GM18907 (cell line): ENCODE results near the gene SOX13.
"Not testable (repeated sequence)": the region's sequence is repeated elsewhere in the genome, so short reads cannot be mapped to it uniquely, and the experiment has no call there.

Source experiments
- ATAC-seq: cut with Tn5 transposase; IDR thresholded peaks from one replicate; pipeline ENCODE4 v1.9.1; 2021; ENCODE audit warnings: mild to moderate bottlenecking, moderate library complexity; ENCODE audit not compliant: unreplicated experiment

Gene SOX13

DNA sequence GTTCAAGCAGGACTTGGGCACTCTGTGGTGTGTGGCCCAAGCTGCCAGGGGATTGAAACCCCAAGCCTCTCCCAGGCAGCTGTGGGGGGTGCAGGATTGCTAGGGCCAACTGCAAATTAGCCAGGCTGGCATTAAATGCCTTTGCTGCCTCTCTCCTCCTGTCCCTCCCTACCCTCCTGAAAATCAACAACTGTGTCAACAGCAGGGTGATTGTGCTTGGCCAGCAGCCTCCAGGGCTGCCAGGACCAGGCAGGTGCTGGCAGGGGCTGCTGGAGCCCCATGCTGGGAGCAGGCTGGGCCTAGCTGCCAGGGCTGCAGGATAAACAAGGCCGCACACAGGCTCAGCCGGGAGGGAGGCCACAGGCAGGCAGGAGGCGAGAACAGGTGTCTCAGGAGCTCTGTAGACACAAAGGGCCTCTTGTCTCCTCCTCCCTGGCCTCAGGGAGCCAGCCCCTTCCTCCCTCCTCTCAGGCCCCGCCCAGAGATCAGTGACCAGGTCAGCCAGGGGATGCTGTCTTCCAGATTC lies 11.4 kb downstream of the SOX13 start:
- no peak for ATAC-seq

DNA sequence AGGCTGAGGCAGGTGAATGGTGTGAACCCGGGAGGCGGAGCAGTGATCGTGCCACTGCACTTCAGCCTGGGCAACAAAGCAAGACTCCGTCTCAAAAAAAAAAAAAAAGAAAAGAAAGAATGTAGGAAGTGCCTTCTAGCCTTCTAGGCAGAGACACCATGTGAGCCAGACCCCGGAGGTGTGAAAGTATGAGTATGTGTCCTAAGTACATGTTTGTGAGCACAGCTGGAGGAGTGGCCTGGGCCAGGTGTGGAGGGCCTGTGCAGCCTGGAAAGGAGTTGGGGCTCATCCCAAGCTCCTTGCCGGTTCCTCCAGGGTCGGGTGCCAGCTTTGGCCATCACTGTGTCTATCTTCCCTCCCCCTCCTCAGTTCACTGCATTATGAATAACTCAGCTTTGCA lies 13.0 kb downstream of the SOX13 start:
- ATAC-seq: no peak

DNA sequence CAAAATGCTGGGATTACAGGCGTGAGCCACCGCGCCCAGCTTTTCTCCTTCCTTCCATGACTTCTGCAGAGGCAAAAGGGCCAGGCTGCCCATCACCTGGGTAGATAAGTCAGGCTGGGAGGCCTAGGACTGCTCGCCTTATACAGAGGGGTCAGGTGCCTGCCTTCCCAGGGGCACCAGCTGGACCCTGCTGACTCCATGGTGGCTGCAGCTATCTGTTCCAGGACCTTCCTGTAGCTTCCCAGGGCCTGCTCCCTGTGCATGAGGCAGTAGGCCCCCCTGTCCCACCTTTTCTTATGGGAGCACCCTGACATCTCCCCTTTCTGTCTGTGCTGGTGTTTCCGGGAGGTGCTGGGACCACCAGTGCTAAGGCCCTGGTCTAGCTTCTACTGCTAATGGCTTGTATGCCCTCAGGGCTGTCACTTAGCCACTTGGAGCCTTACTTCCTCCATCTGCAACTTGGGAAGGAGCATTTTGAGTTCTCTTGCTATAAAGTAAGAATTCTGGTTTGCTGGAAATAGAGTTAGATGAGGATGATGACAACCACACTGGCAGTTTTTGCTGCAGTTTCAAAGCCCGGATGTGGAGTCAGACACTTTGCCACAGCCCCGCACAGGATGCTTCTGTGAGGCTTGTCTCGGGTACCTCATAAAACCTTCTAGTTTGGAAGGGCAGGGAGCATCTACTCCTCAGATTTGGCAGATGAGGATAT lies 14.4 kb downstream of the SOX13 start:
- ATAC-seq: no peak

DNA sequence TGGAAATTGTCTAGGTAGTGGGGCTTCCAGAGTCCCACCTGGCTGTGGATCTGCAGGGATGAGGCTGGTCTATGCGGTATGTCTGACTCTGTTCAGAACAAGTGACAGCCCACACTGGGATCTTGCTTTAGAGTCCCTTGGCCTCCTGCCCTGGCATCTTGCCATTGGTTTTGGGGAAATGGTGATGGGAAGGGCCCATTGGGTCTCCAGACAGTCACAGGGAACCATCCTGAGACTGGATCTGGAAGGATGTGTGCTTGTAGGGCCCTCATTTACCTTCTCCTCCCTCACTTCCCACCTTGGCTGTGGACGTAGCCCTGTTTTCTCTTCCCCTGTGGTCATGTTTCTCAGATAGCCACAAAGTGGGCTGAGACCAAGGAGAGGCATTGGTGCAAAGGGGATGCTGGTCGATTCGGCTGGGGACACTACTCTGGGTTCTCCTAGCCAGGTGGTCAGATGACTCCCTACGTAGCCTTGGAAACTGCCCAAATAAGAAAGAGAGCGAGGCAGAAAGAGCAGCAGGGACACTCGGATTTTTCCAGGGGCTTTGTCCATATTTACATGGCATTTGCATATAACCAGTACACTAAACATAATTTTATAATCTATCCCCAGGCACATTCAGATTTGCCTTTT lies 15.1 kb downstream of the SOX13 start:
- ATAC-seq: no peak

DNA sequence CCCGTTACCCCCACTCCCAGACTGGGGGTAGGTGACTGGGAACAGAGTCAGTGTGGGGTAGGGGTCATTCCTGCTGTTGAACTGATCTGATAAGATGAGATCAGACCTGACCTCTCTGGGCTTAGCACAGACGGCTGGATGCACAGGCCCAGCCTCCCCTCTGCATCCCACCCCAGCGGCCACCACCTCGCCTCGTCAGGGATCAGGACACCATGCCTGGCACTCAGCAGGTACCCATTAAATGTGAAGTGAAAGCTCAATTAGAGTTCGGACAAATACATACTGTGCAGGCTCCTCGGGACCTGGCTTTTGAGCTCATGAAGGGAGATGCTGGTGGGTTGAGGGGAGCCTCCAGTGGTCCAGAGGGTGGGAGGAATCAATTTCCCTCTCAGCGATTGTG lies 15.7 kb downstream of the SOX13 start:
- ATAC-seq: no peak

DNA sequence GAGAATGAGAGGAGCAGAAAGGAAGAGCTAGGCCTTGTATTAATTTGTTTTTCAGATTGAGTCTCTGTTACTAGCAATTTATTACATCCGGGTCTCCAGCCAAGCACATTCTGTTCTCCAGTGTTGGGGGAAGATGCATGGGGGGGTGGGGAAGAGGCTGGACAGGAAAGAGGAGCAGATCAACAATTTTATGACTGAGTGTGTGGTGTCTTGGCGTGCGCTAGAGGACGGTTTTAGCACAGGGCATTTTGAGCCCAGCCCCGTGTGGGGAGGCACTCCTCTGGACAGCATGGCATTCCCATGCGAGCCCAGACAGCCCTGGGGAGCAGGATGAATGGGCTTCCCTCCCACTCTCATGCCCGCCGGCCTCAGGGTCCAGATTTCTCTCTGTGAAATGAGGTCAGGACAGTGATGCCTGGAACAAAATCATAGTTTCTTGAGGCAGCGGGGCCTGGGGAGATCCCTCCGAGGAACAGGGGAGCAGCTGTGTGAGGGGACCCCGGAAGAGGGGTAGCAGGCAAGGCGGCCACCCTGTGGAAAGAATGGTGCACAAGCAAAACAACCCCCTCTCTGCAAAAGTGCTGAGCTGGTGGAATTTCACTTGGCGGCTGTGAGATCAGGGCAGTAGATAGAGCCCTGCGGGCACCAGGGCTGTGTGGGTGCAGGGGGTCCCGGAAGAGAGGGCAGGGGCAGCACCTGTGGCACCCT lies 16.3 kb downstream of the SOX13 start:
- no peak for ATAC-seq

DNA sequence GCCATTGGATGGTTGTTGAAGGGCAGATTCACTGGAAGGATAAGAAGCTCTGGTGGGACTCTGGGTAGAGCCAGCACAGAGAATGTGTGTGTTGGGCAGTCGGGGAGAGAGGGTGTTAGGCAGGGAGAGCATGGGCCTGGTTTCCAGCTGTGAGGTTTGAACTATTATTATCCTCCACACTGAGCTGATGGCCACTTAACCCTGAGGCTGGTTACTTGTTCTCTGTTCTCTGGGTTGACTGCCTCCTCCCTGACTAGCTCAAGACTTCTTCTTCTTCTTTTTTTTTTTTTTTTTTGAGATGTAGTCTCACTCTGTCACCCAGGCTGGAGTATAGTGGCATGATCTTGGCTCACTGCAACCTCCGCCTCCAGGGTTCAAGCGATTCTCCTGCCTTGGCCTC lies 17.2 kb downstream of the SOX13 start:
- ATAC-seq: not testable (repeated sequence)

DNA sequence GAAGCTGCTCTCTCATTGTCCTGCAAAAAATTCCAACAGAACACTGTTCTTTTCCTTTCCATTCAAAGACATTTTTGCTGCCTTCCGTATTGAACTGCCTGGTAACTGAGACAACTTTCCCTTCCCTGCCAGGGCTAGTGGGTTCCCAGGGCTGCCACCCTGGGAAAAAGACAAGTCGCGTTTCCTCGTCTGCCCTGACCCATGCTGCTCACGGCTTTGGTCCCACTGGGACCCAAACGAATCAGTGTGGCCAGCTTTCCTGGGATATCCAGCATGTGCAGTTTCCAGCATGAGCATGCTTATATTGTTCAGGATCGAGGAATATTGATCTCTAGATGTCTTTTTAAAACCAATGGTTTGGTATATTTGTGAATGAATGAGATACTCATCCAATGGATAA lies 18.2 kb downstream of the SOX13 start:
- no peak for ATAC-seq

DNA sequence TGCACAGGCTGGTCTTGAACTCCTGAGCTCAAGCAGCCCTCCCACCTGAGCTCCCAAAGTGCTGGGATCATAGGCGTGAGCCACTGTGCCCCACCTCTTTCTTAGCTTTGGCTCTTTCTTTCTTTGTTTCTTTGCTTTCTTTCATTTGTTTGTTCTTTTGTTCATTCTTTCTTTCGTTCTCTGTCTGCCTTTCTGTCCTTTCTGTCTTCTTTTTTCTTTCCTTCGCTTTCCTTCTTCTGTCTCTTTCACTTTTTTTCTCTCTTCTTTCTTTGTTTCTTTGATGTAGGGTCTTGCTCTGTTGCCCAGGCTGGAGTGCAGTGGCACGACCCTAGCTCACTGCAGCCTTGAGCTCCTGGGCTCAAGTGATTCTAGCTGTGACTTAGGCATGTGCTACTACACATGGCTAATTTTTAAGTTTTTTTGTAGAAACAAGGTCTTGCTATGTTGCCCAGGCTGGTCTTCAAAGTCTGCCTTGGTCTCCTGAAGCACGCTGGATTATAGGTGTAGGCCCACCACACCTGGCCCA lies 18.9 kb downstream of the SOX13 start:
- no peak for ATAC-seq

DNA sequence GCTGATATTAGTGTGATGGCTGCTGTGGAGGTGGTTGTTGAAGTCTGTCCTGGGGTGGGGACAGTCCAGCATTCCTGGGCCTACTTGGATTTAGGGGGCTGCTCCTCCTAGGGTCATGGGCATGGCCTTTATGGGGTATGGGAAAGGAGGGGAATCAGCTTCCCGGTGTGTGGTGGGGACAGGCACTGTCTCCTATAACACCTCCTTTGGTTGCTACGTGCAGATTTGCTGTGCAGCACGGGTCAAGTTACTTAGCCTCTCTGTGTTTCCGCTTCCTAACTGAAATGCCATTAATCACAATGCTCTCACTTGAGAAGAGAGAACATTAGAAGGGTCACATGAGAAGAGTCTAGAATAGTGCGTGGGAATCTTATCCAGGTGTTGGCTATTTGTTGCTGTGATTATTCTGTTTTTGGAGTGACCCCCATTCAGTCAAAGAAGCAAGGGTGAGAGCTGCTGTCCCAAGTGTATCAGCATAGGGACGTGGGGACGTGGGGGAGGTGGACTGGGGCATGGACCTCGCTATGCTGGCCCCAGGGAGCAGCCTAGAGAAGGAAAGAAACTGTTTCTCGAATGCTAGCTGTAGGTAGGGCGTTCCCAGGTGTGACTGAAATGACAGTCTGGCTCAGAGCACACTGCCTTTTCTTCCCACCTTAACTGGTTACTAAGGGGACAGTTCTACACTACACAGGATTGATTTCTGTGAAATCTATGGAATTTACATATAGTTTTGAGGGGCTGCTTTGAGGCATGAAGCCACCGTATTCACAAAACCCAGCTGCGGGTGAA lies 19.9 kb downstream of the SOX13 start:
- no peak for ATAC-seq

DNA sequence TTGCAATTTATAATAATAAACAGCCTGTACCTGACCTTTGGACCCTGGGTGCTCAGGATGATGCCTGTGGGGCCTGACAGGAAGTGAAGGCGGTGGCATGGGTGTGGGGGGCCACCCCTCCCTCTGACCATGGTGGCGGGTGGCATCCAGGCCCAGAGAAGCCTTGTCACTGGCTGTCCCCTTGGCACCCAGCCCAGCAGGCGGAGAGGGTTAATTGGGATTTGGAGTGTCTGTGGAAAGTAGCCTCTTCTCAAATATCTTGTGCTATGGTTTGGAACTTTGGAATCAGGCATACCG lies 20.5 kb downstream of the SOX13 start:
- ATAC-seq: no peak

DNA sequence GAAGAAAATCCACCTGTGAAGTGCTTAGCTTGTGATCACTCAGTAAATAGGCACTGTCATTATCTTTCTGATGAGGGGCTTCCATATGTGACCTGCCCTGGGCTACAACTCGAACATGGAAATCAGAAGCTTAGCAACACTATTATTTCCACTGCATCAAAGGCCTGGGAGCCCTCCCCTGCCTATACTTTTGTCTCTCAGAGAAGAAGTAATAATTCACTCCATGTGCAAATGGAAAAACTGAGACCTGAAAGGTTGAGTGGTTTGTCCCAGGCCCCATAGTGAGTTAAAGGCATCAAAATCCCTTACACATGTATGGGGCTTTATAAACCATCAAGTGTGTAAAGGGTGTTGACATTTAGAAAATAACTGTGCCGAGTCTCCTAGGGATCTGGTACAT lies 20.9 kb downstream of the SOX13 start:
- no peak for ATAC-seq

DNA sequence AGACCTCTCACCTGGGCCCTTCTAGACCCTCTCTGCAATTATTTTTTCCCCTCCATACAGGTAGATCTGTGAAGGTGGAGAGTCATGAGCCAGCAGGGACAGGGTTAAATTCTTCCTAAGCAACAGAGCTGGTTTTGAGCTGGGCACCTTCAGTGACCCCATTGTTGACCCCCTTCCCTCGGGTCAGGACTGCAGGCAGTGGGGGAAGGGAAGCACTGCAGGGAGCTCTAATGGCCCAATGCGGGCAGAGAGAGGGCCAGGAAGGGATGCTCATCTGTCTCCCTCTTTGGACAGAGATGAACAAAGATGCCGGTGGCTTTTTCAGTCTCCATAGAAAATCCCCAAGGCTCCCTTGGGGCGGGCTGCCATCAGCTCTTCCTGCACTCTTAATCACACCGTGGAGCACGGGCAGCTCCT lies 21.4 kb downstream of the SOX13 start:
- ATAC-seq: no peak

DNA sequence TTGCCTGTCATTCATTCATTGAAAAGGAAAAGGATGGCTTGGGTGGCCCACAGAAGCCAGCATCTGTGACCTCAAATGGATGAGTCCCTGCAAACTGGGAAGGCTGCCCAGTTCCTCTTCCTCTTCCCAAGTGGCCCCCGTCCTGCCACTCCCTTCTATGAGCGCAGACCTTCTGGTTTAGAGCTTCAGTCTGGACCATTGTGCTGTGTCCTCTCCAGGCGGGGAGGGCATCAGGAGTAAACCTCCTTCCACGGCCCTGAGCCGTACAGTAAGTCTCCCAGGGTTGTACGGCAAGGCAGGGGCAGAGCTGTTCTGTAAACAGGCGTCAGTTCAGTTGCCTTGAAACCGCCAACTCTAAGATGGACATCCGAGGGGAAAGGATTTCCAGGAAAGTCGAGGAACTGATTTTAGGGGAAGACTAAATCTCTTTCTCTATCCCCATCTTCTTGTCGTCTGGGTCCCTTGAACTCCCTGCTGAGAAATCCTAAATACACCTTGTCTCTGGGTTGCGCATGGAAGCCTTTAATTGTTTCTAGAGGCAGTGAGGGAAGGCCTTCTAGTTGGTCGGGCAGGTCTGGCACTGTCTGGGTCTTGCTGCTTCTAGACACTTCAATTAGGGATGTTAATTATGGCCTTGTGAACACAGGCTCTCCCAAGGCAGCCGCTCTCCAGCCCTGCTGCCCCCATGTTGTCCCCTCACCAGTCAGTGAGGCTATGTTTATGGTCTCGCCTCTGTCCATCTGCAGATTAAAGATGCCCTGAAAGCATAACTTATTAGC lies 22.1 kb downstream of the SOX13 start:
- no peak for ATAC-seq

DNA sequence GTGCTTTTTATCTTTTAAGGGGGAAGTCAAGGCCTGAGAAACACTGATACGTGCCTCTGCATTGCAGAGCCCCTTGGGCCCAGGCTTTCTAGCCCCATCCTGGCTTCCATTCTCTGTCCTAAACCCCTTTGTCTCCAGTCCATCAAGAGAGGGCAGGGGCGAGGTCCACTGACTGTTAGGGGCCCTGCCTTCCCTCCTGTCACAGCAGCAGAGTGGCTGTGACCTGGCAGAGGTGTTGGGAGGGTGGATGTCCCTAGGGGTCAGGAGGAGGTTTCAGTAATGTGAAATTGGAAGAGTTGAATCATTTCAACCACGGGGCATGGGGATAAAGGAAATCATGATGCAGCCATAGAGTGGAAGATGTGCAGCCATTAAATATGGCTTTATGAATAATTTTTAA lies 24.0 kb downstream of the SOX13 start:
- no peak for ATAC-seq

DNA sequence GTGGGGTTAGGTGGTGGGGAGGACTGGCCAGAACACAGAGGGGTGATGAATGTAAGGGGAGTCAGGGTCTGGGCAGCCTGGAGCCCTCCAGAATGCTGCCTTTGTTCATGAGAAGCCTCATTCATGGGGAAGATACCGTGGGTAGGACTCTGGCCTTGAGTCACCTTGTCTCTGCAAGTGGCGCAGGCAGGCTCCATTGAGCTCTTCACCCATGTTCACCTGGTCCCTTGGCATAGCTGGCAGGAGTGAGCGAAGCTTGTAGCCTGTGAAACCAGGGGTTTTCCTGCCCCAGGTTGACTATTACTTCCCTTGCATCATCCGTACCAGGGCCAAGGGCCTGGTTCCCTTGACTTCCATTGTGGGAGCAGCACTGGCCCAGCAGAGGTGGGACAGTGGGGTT lies 25.8 kb downstream of the SOX13 start:
- ATAC-seq: no peak

DNA sequence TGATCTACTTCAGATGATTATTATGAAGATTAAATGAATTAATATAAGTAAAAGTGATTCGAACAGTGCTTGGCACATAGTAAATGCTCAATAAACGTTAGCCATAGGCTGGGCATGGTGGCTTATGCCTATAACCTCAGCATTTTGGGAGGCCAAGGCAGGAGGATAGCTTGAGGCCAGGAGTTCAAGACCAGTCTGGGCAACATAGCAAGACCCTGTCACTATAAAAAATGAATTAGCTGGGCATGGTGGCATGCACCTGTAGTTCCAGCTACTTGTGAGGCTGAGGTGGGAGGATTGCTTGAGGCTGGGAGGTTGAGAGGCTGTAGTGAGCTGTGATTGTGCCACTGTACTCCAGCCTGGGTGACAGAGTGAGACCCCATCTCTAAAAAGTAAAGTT lies 26.8 kb downstream of the SOX13 start:
- not testable (repeated sequence) for ATAC-seq

DNA sequence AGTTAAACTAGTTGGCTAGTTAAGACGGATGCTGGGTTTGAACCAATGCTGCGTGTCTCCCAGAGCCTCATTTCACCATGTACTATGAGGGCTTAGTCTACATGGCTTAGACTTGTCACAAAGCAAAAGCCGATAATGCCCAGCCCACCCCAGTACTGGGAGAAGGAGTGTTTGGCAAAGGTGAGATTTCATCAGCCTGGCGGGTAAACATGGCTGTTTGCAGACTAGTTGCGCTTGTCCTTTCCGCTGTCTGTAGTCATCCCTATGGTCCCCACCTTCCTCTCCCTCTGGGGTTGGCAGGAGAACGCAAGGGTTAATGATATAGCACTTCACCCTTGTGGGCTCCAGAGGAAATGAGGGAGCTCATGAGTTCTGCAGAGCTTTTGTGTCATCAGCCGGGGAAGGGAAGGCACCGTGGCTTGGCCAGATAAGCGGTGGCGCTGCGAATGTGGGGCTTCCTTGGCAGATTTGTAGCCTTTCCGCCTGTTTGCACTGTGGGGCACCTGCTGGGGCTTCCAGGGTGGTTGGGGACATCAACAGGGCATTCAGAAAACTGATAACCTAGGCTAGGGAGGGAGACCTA lies 29.2 kb downstream of the SOX13 start:
- ATAC-seq: no peak

DNA sequence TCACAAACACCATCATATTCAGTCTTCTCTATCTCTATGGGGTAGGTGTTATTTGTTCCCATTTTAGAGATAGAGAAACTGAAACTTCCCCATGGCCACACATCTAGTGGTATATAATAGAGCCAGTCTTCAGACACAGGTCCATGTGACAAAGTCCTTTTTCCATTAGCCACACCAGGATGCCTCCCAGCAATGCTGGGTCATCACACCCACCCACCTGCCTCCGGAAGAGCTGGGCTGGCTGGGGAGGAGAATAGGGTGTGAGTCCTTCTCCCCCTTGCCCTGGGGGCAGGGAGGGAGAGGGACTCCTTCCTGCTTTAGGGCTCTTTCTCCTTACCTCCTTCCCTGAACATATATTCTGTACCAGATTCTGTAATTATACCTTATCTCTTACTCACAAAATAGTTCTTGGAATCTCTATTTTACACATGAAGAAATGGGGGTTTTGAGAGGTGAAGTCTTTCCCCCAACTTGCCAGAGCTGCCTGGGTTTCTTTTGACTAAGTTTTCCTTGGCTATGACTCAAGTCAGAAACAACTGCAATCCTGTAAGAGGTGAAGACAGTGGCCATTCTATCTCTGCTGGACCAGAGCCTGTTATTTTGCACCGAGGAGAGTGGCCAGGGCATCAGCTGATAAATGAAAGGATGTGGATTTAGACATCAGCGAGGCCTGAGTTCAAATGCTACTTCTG lies 30.0 kb downstream of the SOX13 start:
- ATAC-seq: no peak

DNA sequence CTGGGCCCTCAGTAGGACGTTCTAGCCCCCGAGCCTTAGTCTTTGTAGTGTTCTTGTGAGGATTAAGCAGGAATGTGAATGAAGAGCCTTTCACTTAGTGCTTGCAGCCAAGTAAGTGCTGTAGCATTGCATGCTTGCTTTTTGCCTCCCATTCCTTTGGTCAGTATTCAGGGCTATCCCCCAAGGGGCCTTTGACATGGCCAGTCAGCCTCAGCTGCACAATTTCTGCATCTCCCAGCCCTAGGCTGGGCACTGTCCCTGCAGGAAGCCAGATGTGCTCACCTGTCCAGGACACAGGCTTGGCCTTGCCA lies 30.5 kb downstream of the SOX13 start:
- ATAC-seq: no peak
